BJ (cell line): ENCODE data around the gene COASY. TPM values are rescaled to one million over a fixed set of nuclear protein-coding genes. Genes with fewer than 3 reads are reported as not detected.

ENCODE experiments used
- CTCF ChIA-PET: fragments of 350-600 bp; formaldehyde crosslinking; extraction: SDS; loops from one replicate; lab custom pipeline; 2021; ENCODE audit warnings: antibody characterized with exemption, inconsistent platforms; lab: Yijun Ruan, JAX
- POLR2A ChIA-PET: fragments of 300-600 bp; sonication (Branson Sonifier 250); formaldehyde crosslinking; extraction: SDS; loops from one replicate; lab custom pipeline; 2021; ENCODE audit warnings: antibody characterized with exemption; lab: Charles Lee
- DNase-seq: peaks from one replicate; pipeline ENCODE4 v3.0.0-alpha.2; 2011; ENCODE audit warnings: low read depth
- H3K27me3 ChIP-seq: 2 replicates; pipeline ENCODE4 v1.6.0; 2011; ENCODE audit warnings: low read length; ENCODE audit not compliant: control insufficient read depth, insufficient read depth
- H3K36me3 ChIP-seq: 2 replicates; pipeline ENCODE4 v1.5.1; 2011; ENCODE audit warnings: low read length; ENCODE audit not compliant: control insufficient read depth, insufficient read depth
- H3K4me3 ChIP-seq: 2 replicates; pipeline ENCODE4 v1.5.1; 2011; ENCODE audit warnings: low read depth, mild to moderate bottlenecking, control low read depth, low read length
- CTCF ChIP-seq: IDR thresholded peaks from 2 replicates; pipeline ENCODE4 v1.5.1; 2011; ENCODE audit warnings: low read depth, mild to moderate bottlenecking, control low read depth, inconsistent platforms, low read length, moderate library complexity; ENCODE audit not compliant: insufficient read depth
- polyA plus RNA-seq: library from polyadenylated mRNA; depleted of rRNA; stranded (reverse); fragments of >200 nt; gene quantifications from 2 replicates; pipeline ENCODE4 v1.2.3, GENCODE V29; 2011

Gene COASY
- polyA plus RNA-seq, 1 experiment = 41.5 TPM

- Histone ChIP-seq H3K36me3 (peaks cover 8% of the 10 kb centered on the region), H3K27me3 (no peaks in the 10 kb centered on the region), H3K4me3 (no peak overlapping the region)
- CTCF ChIA-PET = interaction anchor here (0.5 to 7.9 kb wide), 9 partner anchors 12 to 446 kb away, joined by 3 to 90 read pairs (median 4); no protein-coding TSS in a partner anchor
- DNase-seq = no peak
- POLR2A ChIA-PET = no interaction called here
- no peak for TF ChIP-seq CTCF
Observed at GRCh38 chr17:42514867-42515266, 47.1 kb upstream of the COASY start.

GRCh38 chr17:42517516-42517915, 44.4 kb upstream of the COASY start:
- CTCF ChIA-PET = interaction anchor here (0.6 to 7.9 kb wide), 31 partner anchors 8 to 406 kb away, joined by 3 to 90 read pairs (median 5); partner anchors contain the start of genes CAVIN1 and STAT5A
- Histone ChIP-seq H3K36me3 (peaks cover 8% of the 10 kb centered on the region), H3K27me3 (no peaks in the 10 kb centered on the region), H3K4me3 (no peak overlapping the region)
- POLR2A ChIA-PET = interaction anchor here (0.5 to 3.4 kb wide), 6 partner anchors 35 to 306 kb away, joined by 3 to 31 read pairs (median 4); partner anchors contain the start of genes BECN1, CAVIN1 and STAT3
- peak; percentile 96 for TF ChIP-seq CTCF
- DNase-seq = peak; percentile 57

- DNase-seq = peak; percentile 86
- POLR2A ChIA-PET = interaction anchor here (0.6 to 3.4 kb wide), 7 partner anchors 9 to 306 kb away, joined by 3 to 31 read pairs (median 3); partner anchors contain the start of genes BECN1, CAVIN1, PLEKHH3 and STAT3
- Histone ChIP-seq H3K27me3 (no peaks in the 10 kb centered on the region), H3K36me3 (peaks cover 10% of the 10 kb centered on the region), H3K4me3 (no peak overlapping the region)
- TF ChIP-seq CTCF = no peak
- CTCF ChIA-PET = interaction anchor here (0.6 to 7.9 kb wide), 37 partner anchors 9 to 407 kb away, joined by 3 to 90 read pairs (median 4); partner anchors contain the start of genes CAVIN1, PSMC3IP, STAT3 and STAT5A
Observed at GRCh38 chr17:42518046-42518754, 43.7 kb upstream of the COASY start.

- H3K27me3 ChIP-seq = no peaks in the 10 kb centered on the region
- CTCF ChIA-PET = interaction anchor here (0.6 to 7.9 kb wide), 18 partner anchors 8 to 393 kb away, joined by 3 to 90 read pairs (median 4); partner anchors contain the start of genes CAVIN1, PSMC3IP, STAT3 and STAT5A
- POLR2A ChIA-PET = interaction anchor here (0.6 to 3.4 kb wide), 8 partner anchors 8 to 158 kb away, joined by 3 to 31 read pairs (median 4); partner anchors contain the start of genes CAVIN1 and PLEKHH3
- no peak for DNase-seq
- H3K4me3 ChIP-seq = no peak overlapping the region
- H3K36me3 ChIP-seq = peaks cover 8% of the 10 kb centered on the region
- no peak for TF ChIP-seq CTCF
Observed at GRCh38 chr17:42518755-42519545, 43.0 kb upstream of the COASY start.
